ENCODE data around the gene CFAP141. TPM values are rescaled to one million over a fixed set of nuclear protein-coding genes. Genes with fewer than 3 reads are reported as not detected.

CFAP141 gene
- total and polyA plus RNA-seq, 2 of the 13 experiments (the other 11 are each of a cell fraction or from before 2014, with no cell fraction given) = not detected

DNA sequence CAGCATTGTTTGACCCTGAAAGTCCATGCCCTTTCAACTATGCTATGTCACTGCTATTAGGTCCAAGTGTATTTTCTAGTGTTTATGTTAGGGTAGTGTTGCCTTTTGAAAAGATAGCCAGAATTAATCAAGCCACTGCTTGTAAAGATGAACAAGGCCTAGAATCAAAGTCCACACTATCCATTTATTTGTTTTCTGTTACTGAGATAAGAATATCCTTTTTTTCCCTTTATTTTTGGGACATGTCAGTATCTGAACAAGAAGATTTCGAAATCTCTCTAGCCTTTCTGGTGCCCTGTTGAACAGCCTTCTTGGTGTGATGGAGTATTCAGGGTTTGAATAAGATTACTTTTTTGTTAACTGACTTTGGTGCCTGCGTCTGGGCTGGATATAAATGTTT, 31.3 kb upstream of the CFAP141 start (continued):
- TF ChIP-seq ZNF816 (CRISPR knock-in tag; IDR thresholded peaks at IDR 0.05; ENCODE audit: borderline replicate concordance) = peak; percentile 71; the same call in 1 of the 2 replicates
- peak; percentile 67 for TF ChIP-seq BCL6 (CRISPR knock-in tag; IDR thresholded peaks at IDR 0.05)
- no peak; the same call in 1 of the 2 replicates for TF ChIP-seq CCDC6 (CRISPR knock-in tag; IDR thresholded peaks at IDR 0.05)
- TF ChIP-seq HDAC1 (CRISPR knock-in tag; IDR thresholded peaks at IDR 0.05) = peak; percentile 79
- TF ChIP-seq, protein P1, sequence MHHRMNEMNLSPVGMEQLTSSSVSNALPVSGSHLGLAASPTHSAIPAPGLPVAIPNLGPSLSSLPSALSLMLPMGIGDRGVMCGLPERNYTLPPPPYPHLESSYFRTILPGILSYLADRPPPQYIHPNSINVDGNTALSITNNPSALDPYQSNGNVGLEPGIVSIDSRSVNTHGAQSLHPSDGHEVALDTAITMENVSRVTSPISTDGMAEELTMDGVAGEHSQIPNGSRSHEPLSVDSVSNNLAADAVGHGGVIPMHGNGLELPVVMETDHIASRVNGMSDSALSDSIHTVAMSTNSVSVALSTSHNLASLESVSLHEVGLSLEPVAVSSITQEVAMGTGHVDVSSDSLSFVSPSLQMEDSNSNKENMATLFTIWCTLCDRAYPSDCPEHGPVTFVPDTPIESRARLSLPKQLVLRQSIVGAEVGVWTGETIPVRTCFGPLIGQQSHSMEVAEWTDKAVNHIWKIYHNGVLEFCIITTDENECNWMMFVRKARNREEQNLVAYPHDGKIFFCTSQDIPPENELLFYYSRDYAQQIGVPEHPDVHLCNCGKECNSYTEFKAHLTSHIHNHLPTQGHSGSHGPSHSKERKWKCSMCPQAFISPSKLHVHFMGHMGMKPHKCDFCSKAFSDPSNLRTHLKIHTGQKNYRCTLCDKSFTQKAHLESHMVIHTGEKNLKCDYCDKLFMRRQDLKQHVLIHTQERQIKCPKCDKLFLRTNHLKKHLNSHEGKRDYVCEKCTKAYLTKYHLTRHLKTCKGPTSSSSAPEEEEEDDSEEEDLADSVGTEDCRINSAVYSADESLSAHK (CRISPR knock-in tag; IDR thresholded peaks at IDR 0.05; ENCODE audit: borderline replicate concordance) = no peak
- peak; percentile 49 for TF ChIP-seq MED1 (CRISPR knock-in tag; IDR thresholded peaks at IDR 0.05)
- TF ChIP-seq, protein P2, sequence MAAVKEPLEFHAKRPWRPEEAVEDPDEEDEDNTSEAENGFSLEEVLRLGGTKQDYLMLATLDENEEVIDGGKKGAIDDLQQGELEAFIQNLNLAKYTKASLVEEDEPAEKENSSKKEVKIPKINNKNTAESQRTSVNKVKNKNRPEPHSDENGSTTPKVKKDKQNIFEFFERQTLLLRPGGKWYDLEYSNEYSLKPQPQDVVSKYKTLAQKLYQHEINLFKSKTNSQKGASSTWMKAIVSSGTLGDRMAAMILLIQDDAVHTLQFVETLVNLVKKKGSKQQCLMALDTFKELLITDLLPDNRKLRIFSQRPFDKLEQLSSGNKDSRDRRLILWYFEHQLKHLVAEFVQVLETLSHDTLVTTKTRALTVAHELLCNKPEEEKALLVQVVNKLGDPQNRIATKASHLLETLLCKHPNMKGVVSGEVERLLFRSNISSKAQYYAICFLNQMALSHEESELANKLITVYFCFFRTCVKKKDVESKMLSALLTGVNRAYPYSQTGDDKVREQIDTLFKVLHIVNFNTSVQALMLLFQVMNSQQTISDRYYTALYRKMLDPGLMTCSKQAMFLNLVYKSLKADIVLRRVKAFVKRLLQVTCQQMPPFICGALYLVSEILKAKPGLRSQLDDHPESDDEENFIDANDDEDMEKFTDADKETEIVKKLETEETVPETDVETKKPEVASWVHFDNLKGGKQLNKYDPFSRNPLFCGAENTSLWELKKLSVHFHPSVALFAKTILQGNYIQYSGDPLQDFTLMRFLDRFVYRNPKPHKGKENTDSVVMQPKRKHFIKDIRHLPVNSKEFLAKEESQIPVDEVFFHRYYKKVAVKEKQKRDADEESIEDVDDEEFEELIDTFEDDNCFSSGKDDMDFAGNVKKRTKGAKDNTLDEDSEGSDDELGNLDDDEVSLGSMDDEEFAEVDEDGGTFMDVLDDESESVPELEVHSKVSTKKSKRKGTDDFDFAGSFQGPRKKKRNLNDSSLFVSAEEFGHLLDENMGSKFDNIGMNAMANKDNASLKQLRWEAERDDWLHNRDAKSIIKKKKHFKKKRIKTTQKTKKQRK (IDR thresholded peaks at IDR 0.05; ENCODE audit: low read length) = no peak
- no peak for TF ChIP-seq ZNF225 (CRISPR knock-in tag; IDR thresholded peaks at IDR 0.05)
- TF ChIP-seq ZC3H13 (CRISPR knock-in tag; IDR thresholded peaks at IDR 0.05) = no peak
- TF ChIP-seq ZNF703 (CRISPR knock-in tag; IDR thresholded peaks at IDR 0.05; ENCODE audit: borderline replicate concordance) = no peak
- TF ChIP-seq SOX13 (IDR thresholded peaks at IDR 0.05) = 0 out of 2 replicates have a peak, but pooled peaks have one; percentile 14
- peak in 1 of 2 experiments; percentile 92; a peak in 2 of 4 replicates for TF ChIP-seq SOX13 (CRISPR knock-in tag; conservative IDR thresholded peaks at IDR 0.05 in 1 of 2, IDR thresholded peaks at IDR 0.05 in 1 of 2)
- TF ChIP-seq, protein P3, sequence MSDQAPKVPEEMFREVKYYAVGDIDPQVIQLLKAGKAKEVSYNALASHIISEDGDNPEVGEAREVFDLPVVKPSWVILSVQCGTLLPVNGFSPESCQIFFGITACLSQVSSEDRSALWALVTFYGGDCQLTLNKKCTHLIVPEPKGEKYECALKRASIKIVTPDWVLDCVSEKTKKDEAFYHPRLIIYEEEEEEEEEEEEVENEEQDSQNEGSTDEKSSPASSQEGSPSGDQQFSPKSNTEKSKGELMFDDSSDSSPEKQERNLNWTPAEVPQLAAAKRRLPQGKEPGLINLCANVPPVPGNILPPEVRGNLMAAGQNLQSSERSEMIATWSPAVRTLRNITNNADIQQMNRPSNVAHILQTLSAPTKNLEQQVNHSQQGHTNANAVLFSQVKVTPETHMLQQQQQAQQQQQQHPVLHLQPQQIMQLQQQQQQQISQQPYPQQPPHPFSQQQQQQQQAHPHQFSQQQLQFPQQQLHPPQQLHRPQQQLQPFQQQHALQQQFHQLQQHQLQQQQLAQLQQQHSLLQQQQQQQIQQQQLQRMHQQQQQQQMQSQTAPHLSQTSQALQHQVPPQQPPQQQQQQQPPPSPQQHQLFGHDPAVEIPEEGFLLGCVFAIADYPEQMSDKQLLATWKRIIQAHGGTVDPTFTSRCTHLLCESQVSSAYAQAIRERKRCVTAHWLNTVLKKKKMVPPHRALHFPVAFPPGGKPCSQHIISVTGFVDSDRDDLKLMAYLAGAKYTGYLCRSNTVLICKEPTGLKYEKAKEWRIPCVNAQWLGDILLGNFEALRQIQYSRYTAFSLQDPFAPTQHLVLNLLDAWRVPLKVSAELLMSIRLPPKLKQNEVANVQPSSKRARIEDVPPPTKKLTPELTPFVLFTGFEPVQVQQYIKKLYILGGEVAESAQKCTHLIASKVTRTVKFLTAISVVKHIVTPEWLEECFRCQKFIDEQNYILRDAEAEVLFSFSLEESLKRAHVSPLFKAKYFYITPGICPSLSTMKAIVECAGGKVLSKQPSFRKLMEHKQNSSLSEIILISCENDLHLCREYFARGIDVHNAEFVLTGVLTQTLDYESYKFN (CRISPR knock-in tag; conservative IDR thresholded peaks at IDR 0.05) = peak; percentile 96
- TF ChIP-seq MED13 (CRISPR knock-in tag; IDR thresholded peaks at IDR 0.05) = 0 out of 2 replicates have a peak, but pooled peaks have one; percentile 40
- TF ChIP-seq ATM (IDR thresholded peaks at IDR 0.05; ENCODE audit: borderline replicate concordance) = no peak
- TF ChIP-seq, protein P4, sequence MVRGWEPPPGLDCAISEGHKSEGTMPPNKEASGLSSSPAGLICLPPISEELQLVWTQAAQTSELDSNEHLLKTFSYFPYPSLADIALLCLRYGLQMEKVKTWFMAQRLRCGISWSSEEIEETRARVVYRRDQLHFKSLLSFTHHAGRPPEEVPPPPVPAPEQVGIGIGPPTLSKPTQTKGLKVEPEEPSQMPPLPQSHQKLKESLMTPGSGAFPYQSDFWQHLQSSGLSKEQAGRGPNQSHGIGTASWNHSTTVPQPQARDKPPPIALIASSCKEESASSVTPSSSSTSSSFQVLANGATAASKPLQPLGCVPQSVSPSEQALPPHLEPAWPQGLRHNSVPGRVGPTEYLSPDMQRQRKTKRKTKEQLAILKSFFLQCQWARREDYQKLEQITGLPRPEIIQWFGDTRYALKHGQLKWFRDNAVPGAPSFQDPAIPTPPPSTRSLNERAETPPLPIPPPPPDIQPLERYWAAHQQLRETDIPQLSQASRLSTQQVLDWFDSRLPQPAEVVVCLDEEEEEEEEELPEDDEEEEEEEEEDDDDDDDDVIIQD (CRISPR knock-in tag; IDR thresholded peaks at IDR 0.05; ENCODE audit: low read depth) = peak; percentile 15; the same call in 1 of the 2 replicates
- TF ChIP-seq ZNF335 (CRISPR knock-in tag; IDR thresholded peaks at IDR 0.05) = no peak
- no peak for TF ChIP-seq ZNF737 (CRISPR knock-in tag; IDR thresholded peaks at IDR 0.05; ENCODE audit: borderline replicate concordance)
- no peak for TF ChIP-seq FOXM1 (CRISPR knock-in tag; IDR thresholded peaks at IDR 0.05)
- TF ChIP-seq MIER3 (CRISPR knock-in tag; IDR thresholded peaks at IDR 0.05; ENCODE audit: borderline replicate concordance) = peak; percentile 65; the same call in 1 of the 2 replicates

Measured in HepG2 (cell line).